A549 (cell line): ENCODE results near the gene MDC1. TPM values are rescaled to one million over a fixed set of nuclear protein-coding genes. Genes with fewer than 3 reads are reported as not detected.

ENCODE experiments used
- ATAC-seq, 2 experiments: fragments of 200-7000 bp in 1 of 2; fragments of >200 bp in 1 of 2; cut with Nextera tagmentation in 1 of 2; cut with Tn5 transposase in 1 of 2; 3 replicates each; pipeline versions ENCODE4 v1.8.0 to v1.9.1; 2018 to 2020; ENCODE audit warnings: mild to moderate bottlenecking in 1 of 2, moderate library complexity in 1 of 2
- CTCF ChIA-PET: fragments of 300-600 bp; sonication (Branson Sonifier 250); formaldehyde crosslinking; extraction: SDS; loops from one replicate; lab custom pipeline; 2021; ENCODE audit warnings: antibody characterized with exemption, inconsistent platforms; lab: Yijun Ruan, JAX
- POLR2A ChIA-PET: fragments of 350-600 bp; formaldehyde crosslinking; extraction: SDS; loops from one replicate; lab custom pipeline; 2021; ENCODE audit warnings: antibody characterized with exemption, inconsistent platforms; lab: Yijun Ruan, JAX
- DNase-seq, 2 experiments: peaks; one replicate each; pipeline versions ENCODE4 v3.0.0 to v3.0.0-alpha.2; 2011 to 2016; ENCODE audit warnings: low read depth in 1 of 2, low spot score in 1 of 2
- FAIRE-seq: peaks from 2 replicates; lab custom pipeline; 2011; peaks lifted over from hg19 to GRCh38; lab: Jason Lieb, UNC
- H3K27ac ChIP-seq, 2 experiments: fragments of >200 bp; sonication (Bioruptor Twin); formaldehyde crosslinking; 3 replicates each; pipeline ENCODE4 v1.5.1; 2016 to 2017
- H3K4me1 ChIP-seq: fragments of >200 bp; sonication (Bioruptor Twin); formaldehyde crosslinking; 3 replicates; pipeline ENCODE4 v1.6.1; 2016
- H3K4me2 ChIP-seq: fragments of >200 bp; sonication (Bioruptor Twin); formaldehyde crosslinking; 3 replicates; pipeline ENCODE4 v1.6.1; 2016
- H3K4me3 ChIP-seq: fragments of >200 bp; sonication (Bioruptor Twin); formaldehyde crosslinking; 3 replicates; pipeline ENCODE4 v1.5.1; 2016
- H3K9me3 ChIP-seq: fragments of >200 bp; sonication (Bioruptor Twin); formaldehyde crosslinking; 3 replicates; pipeline ENCODE4 v1.6.1; 2016
- CBX2 ChIP-seq: fragments of 200-600 bp; sonication (generic); IDR thresholded peaks from 2 replicates; pipeline ENCODE4 v1.6.1; 2016; ENCODE audit warnings: low read depth, mild to moderate bottlenecking, borderline replicate concordance
- CBX8 ChIP-seq: fragments of 200-600 bp; sonication (generic); IDR thresholded peaks from 2 replicates; pipeline ENCODE4 v1.6.1; 2016
- CEBPB ChIP-seq, 2 experiments: fragments of >200 bp in 1 of 2; sonication (Bioruptor Twin) in 1 of 2; formaldehyde crosslinking in 1 of 2; IDR thresholded peaks; 2 replicates each; pipeline ENCODE4 v1.6.1; 2012 to 2016
- EHMT2 ChIP-seq: fragments of 200-600 bp; sonication (generic); IDR thresholded peaks from 2 replicates; pipeline ENCODE4 v1.6.1; 2016; ENCODE audit warnings: antibody characterized with exemption, low read depth, mild to moderate bottlenecking, moderate library complexity
- ESRRA ChIP-seq: fragments of 150-350 bp; IDR thresholded peaks from 2 replicates; pipeline ENCODE4 v1.6.1; 2014; ENCODE audit warnings: mild to moderate bottlenecking, low read length, borderline replicate concordance
- GATA3 ChIP-seq: IDR thresholded peaks from 2 replicates; pipeline ENCODE4 v1.6.1; 2012; ENCODE audit warnings: borderline replicate concordance
- HDAC2 ChIP-seq: fragments of 200-600 bp; sonication (generic); IDR thresholded peaks from 2 replicates; pipeline ENCODE4 v1.6.1; 2016
- HEYL ChIP-seq: fragments of 250-450 bp; sonication (Bioruptor Pico); IDR thresholded peaks from 2 replicates; pipeline ENCODE4 v1.8.0; 2021; ENCODE audit warnings: mild to moderate bottlenecking, moderate library complexity
- HOXA7 ChIP-seq: fragments of 250-450 bp; sonication (Bioruptor Pico); IDR thresholded peaks from 2 replicates; pipeline ENCODE4 v1.5.0; 2020; ENCODE audit warnings: mild to moderate bottlenecking, moderate library complexity
- HOXB5 ChIP-seq: fragments of 250-450 bp; sonication (Bioruptor Pico); IDR thresholded peaks from 2 replicates; pipeline ENCODE4 v1.5.0; 2020; ENCODE audit warnings: mild to moderate bottlenecking, moderate library complexity
- MYC ChIP-seq: IDR thresholded peaks from 2 replicates; pipeline ENCODE4 v1.6.1; 2012; ENCODE audit warnings: mild to moderate bottlenecking, inconsistent platforms, low read length, improper control_type of control experiment, borderline replicate concordance
- POLR2A ChIP-seq: IDR thresholded peaks from 2 replicates; pipeline ENCODE4 v1.6.1; 2012; ENCODE audit warnings: mild to moderate bottlenecking, low read length
- SMC3 ChIP-seq: fragments of >200 bp; sonication (Bioruptor Twin); formaldehyde crosslinking; IDR thresholded peaks from 3 replicates; pipeline ENCODE4 v1.6.1; 2018; ENCODE audit warnings: inconsistent platforms
- TFCP2L1 ChIP-seq: fragments of 250-450 bp; sonication (Bioruptor Pico); IDR thresholded peaks from 2 replicates; pipeline ENCODE4 v1.5.0; 2021; ENCODE audit warnings: mild to moderate bottlenecking
- ZC3H11A ChIP-seq: fragments of 450-650 bp; IDR thresholded peaks from 2 replicates; pipeline ENCODE4 v1.6.1; 2014; ENCODE audit warnings: antibody characterized with exemption, mild to moderate bottlenecking
- ZFP36 ChIP-seq: fragments of 450-650 bp; IDR thresholded peaks from 2 replicates; pipeline ENCODE4 v1.6.1; 2014; ENCODE audit warnings: borderline replicate concordance; ENCODE audit not compliant: partially characterized antibody
- ZSCAN20 ChIP-seq: fragments of 250-450 bp; sonication (Bioruptor Pico); IDR thresholded peaks from 2 replicates; pipeline ENCODE4 v1.8.0; 2022; ENCODE audit warnings: mild to moderate bottlenecking, moderate library complexity
- WGBS: methylation state at CpG from one replicate; pipeline ENCODE4 v1.1.6; 2017; ENCODE audit errors: missing lambda C conversion rate; 5-methylcytosine and 5-hydroxymethylcytosine counted together
- polyA plus RNA-seq, 4 experiments: library from polyadenylated mRNA; depleted of rRNA in 3 of 4; stranded (reverse); fragments of >200 nt; fragmentation: RNase III in 1 of 4; extraction: RNeasy Plus Mini Kit Qiagen cat#74134 plus additional on column Dnase treatment in 1 of 4; gene quantifications; 2 replicates in 3 of 4; 3 replicates in 1 of 4; pipeline ENCODE4 v1.2.3, GENCODE V29; 2011 to 2017
- TF ChIP-seq, protein P1 (sequence below): IDR thresholded peaks from 2 replicates; pipeline ENCODE4 v1.6.1; 2012
- TF ChIP-seq, protein P2 (sequence below): fragments of 250-450 bp; sonication (Bioruptor Pico); IDR thresholded peaks from 2 replicates; pipeline ENCODE4 v1.5.0; 2020; ENCODE audit warnings: low read depth, mild to moderate bottlenecking, moderate library complexity
- TF ChIP-seq, protein P3 (sequence below): fragments of 250-450 bp; sonication (Bioruptor Pico); IDR thresholded peaks from 2 replicates; pipeline ENCODE4 v1.5.0; 2021; ENCODE audit warnings: mild to moderate bottlenecking, moderate library complexity, borderline replicate concordance

Gene MDC1
- polyA plus RNA-seq, 2 of the 4 experiments (the other 2 are of a cell fraction), result 8.2 to 16.5 TPM

DNA sequence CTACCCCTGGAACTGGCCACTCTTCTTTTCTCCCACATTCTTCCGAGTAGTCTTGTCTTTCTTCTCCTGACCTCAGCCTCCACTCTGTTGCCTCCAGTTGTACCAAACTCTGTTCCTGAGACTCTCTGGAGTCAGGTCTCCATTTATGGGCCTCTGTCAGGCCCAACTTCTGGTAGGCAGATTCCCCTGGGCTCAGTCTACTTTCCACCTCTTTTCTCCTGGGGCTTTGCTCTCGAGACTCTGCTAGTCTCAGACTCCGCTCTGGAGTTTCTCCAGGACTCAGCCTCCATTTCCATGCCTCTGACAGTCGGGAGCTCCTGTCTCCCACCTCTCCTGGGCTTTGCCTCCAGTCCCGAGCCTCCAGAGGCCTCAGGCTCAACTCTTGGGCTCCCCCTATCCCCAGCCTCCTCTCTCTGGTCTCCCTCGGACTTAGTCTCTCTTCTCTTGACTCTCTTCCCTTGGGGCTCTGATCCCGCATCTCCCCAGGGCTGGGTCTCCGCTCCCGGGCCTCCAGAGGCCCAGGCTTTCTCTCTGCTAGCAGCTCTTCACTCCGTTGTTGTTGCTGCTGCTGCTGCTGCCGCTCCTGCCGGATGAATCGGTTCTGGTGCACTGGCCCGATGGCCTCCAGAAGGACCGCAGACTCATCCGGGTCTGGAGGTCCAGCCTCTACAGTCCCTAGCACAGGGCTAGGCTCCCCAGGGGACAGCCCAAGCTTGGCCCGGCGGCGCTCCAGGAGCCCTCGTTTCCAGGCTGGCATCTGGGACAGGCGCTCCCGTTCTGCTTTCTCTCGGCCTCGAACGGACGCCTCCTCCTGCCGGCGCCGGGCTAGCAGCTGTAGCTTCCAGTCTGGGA, 31.7 kb downstream of the MDC1 start (continued):
- TF ChIP-seq, protein P1, sequence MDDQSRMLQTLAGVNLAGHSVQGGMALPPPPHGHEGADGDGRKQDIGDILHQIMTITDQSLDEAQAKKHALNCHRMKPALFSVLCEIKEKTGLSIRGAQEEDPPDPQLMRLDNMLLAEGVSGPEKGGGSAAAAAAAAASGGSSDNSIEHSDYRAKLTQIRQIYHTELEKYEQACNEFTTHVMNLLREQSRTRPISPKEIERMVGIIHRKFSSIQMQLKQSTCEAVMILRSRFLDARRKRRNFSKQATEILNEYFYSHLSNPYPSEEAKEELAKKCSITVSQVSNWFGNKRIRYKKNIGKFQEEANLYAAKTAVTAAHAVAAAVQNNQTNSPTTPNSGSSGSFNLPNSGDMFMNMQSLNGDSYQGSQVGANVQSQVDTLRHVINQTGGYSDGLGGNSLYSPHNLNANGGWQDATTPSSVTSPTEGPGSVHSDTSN, result no peak
- TF ChIP-seq, protein P2, sequence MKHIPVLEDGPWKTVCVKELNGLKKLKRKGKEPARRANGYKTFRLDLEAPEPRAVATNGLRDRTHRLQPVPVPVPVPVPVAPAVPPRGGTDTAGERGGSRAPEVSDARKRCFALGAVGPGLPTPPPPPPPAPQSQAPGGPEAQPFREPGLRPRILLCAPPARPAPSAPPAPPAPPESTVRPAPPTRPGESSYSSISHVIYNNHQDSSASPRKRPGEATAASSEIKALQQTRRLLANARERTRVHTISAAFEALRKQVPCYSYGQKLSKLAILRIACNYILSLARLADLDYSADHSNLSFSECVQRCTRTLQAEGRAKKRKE (CRISPR knock-in tag), result no peak

DNA sequence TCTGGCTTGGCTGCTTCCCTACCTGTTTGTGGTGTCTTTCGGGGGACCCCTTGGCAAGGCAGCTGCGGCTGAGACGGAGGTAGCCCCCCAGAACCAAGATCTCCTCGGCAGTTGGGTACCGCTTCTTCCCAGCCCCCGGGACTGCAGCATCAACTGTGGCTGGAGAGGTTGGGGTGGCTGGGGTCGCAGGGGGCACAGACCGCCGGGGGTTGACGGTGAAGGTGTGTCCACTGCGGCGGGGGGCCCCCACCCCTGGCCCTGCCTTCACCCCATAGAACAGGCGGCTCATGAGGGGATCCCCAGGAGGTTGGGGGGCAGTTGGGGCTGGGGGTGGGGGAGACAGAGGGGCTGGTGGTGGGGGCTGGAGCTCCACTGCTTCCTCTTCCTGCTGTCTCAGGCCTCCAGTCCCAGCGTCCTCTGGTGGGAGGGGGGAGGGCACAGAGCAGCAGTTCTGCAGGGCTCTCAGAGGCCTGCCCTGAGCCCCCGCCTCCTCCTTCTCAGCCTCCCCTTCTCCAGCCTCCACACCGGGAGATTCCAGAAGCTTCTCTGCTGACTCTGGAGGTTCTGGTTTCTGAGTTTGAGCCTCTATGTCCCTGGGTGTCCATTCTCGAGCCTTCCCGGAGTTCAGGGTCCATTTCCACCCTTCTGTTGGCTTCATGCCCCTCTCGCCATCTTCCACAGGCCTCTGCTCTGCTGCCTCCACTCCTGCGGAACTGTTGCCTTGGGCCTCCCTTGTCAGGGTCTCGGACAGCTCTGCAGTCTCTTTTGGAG, 32.5 kb downstream of the MDC1 start:
- Histone ChIP-seq H3K9me3 (no peaks in the 10 kb centered on the region), H3K27ac (peak overlapping the region; percentile 83 to 99), H3K4me1 (peaks cover 59% of the 10 kb centered on the region), H3K4me3 (peak overlapping the region; percentile 84), H3K4me2 (peak overlapping the region; percentile 79)
- no peak for TF ChIP-seq HDAC2
- TF ChIP-seq SMC3, result no peak
- TF ChIP-seq HOXA7 (CRISPR knock-in tag), result no peak
- TF ChIP-seq HOXB5 (CRISPR knock-in tag), result no peak
- no peak for TF ChIP-seq MYC
- TF ChIP-seq ZSCAN20 (CRISPR knock-in tag), result no peak
- TF ChIP-seq, protein P1, result no peak
- no peak for TF ChIP-seq CBX2
- no peak for TF ChIP-seq ESRRA
- no peak for TF ChIP-seq HEYL (CRISPR knock-in tag)
- no peak for TF ChIP-seq TFCP2L1
- no peak for TF ChIP-seq CBX8
- no peak for TF ChIP-seq POLR2A
- TF ChIP-seq, protein P3, sequence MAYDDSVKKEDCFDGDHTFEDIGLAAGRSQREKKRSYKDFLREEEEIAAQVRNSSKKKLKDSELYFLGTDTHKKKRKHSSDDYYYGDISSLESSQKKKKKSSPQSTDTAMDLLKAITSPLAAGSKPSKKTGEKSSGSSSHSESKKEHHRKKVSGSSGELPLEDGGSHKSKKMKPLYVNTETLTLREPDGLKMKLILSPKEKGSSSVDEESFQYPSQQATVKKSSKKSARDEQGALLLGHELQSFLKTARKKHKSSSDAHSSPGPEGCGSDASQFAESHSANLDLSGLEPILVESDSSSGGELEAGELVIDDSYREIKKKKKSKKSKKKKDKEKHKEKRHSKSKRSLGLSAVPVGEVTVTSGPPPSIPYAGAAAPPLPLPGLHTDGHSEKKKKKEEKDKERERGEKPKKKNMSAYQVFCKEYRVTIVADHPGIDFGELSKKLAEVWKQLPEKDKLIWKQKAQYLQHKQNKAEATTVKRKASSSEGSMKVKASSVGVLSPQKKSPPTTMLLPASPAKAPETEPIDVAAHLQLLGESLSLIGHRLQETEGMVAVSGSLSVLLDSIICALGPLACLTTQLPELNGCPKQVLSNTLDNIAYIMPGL (CRISPR knock-in tag), result no peak
- TF ChIP-seq GATA3, result no peak
- no peak for FAIRE-seq
- POLR2A ChIA-PET, result interaction anchor here (1.2 kb wide), 1 partner anchor 33 kb away, joined by 3 read pairs; the partner anchor contains the start of gene MDC1
- DNase-seq, result no peak
- ATAC-seq, result no peak
- 46% methylated on average over 11 of the region's 21 CpGs for WGBS
- CTCF ChIA-PET, result interaction anchor here (0.7 to 17.1 kb wide), 6 partner anchors 11 to 54 kb away, joined by 3 to 539 read pairs (median 3); partner anchors contain the start of genes MDC1 and TUBB

DNA sequence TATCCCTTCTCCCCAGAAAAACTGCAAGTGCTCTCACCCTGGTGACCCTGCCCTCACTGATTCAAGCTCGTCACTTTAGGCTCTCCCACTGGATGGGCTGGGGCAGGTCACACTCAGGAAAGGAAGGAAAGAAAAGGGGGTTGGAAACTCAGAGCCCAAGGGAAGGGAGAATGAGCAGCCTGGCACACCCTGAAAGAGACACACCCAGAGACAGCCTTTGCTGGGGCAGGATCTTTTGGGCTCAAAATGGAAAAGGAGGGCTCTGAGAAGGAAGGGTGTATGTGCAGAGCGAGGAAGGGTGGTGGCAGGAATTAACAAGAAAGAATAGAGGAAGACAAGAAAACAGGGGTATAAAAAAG, 33.1 kb downstream of the MDC1 start:
- WGBS, result 56% methylated on average over 1 of the region's 2 CpGs
- Histone ChIP-seq H3K4me2 (peak overlapping the region; percentile 79), H3K4me3 (peak overlapping the region; percentile 84), H3K9me3 (no peaks in the 10 kb centered on the region), H3K4me1 (peaks cover 62% of the 10 kb centered on the region), H3K27ac (peak overlapping the region; percentile 83 to 99)
- ATAC-seq (no peak), FAIRE-seq (no peak), DNase-seq (no peak)
- CTCF ChIA-PET, result interaction anchor here (2.8 to 17.1 kb wide), 2 partner anchors 11 to 42 kb away, joined by 11 to 539 read pairs; partner anchors contain the start of genes DHX16, MDC1 and TUBB
- POLR2A ChIA-PET, result interaction anchor here (1.2 to 1.6 kb wide), 2 partner anchors 33 kb away, joined by 3 to 4 read pairs; partner anchors contain the start of gene MDC1
- TF ChIP-seq ZC3H11A, result no peak
- no peak for TF ChIP-seq EHMT2
- no peak for TF ChIP-seq CEBPB (IDR thresholded peaks at IDR 0.05)
- no peak for TF ChIP-seq ZFP36
